Stimulated activated naive CD8-positive, alpha-beta T cell treated with anti-CD3 and anti-CD28 coated beads, Interleukin-15, Interleukin-2, amounts not matched to agents 100 ng/mL and 50 ng/mL, for 24 hours (primary cell): ENCODE results near the gene U2AF1L4.
"Not testable (repeated sequence)": the region's sequence is repeated elsewhere in the genome, so short reads cannot be mapped to it uniquely, and the experiment has no call there.

Experiments used
- H3K27ac Mint-ChIP-seq: one replicate; pipeline ENCODE4 v1.8.0; 2021; ENCODE audit warnings: mild to moderate bottlenecking, mixed read lengths
- H3K27me3 Mint-ChIP-seq: one replicate; pipeline ENCODE4 v1.8.0; 2021; ENCODE audit warnings: mixed read lengths
- H3K36me3 Mint-ChIP-seq: one replicate; pipeline ENCODE4 v1.8.0; 2021; ENCODE audit warnings: low read depth, mixed read lengths
- H3K4me1 Mint-ChIP-seq: one replicate; pipeline ENCODE4 v1.8.0; 2021; ENCODE audit warnings: low read depth, mixed read lengths
- H3K4me3 Mint-ChIP-seq: one replicate; pipeline ENCODE4 v1.8.0; 2021; ENCODE audit warnings: mild to moderate bottlenecking, mixed read lengths
- H3K9me3 Mint-ChIP-seq: one replicate; pipeline ENCODE4 v1.8.0; 2021; ENCODE audit warnings: mixed read lengths

The U2AF1L4 gene

DNA sequence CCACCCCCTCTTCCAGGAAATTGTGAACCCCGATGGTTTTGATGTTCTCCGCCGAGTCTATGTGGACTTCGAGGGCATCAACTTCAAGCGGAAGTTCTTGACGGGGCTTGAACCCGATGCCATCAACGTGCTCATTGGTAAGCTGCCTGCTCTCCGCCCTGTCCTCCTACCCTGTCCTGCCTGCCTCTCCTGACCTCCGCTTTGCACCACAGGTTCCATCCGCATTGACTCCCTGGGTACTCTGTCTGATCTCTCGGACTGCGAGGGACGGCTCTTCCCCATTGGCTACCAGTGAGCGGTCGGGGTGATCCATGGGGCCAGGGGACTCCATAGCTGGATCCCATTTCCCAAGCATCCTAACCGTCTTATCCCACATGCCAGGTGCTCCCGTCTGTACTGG, 14.9 kb downstream of the U2AF1L4 start:
- Mint-ChIP-seq H3K27me3 (no peaks in the 10 kb centered on the region), H3K4me1 (no peaks in the 10 kb centered on the region), H3K27ac (no peak overlapping the region), H3K4me3 (no peak overlapping the region), H3K9me3 (no peaks in the 10 kb centered on the region), H3K36me3 (peaks cover 71% of the 10 kb centered on the region)

DNA sequence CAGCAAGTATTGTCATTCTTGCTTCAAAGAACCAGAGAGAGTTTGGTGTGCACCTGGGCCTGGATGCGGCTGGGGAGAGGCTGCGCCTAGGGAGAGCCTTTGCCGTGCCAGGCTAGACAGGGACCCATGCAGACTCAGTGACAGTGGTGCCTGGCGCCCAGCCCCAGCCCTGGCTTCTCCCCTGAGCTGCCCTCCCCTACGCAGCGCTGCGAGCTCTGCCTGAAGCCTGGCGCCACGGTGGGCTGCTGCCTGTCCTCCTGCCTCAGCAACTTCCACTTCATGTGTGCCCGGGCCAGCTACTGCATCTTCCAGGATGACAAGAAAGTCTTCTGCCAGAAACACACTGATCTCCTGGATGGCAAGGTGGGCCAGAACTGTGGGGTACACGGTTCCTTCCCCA, 15.5 kb downstream of the U2AF1L4 start:
- Mint-ChIP-seq H3K27ac (peak overlapping the region; percentile 70), H3K27me3 (no peaks in the 10 kb centered on the region), H3K36me3 (peaks cover 72% of the 10 kb centered on the region), H3K4me3 (no peak overlapping the region), H3K9me3 (no peaks in the 10 kb centered on the region), H3K4me1 (no peaks in the 10 kb centered on the region)

DNA sequence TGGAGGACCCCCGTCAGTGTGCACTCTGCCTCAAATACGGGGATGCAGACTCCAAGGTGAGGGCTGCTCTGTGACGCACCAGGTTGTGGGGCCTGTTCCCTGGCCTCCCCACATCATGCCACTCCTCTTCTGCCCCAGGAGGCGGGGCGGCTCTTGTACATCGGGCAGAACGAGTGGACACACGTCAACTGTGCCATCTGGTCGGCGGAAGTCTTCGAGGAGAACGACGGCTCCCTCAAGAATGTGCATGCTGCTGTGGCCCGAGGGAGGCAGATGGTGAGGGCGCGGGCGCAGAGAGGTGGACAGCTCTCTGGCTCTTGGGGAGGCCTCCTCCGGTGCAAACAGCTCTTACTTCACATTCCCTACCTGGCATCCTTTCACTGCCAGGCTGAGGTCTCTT, 16.2 kb downstream of the U2AF1L4 start:
- peaks cover 72% of the 10 kb centered on the region for H3K36me3 Mint-ChIP-seq
- no peak overlapping the region for H3K4me3 Mint-ChIP-seq
- no peaks in the 10 kb centered on the region for H3K4me1 Mint-ChIP-seq
- no peaks in the 10 kb centered on the region for H3K27me3 Mint-ChIP-seq
- no peaks in the 10 kb centered on the region for H3K9me3 Mint-ChIP-seq
- no peak overlapping the region for H3K27ac Mint-ChIP-seq

DNA sequence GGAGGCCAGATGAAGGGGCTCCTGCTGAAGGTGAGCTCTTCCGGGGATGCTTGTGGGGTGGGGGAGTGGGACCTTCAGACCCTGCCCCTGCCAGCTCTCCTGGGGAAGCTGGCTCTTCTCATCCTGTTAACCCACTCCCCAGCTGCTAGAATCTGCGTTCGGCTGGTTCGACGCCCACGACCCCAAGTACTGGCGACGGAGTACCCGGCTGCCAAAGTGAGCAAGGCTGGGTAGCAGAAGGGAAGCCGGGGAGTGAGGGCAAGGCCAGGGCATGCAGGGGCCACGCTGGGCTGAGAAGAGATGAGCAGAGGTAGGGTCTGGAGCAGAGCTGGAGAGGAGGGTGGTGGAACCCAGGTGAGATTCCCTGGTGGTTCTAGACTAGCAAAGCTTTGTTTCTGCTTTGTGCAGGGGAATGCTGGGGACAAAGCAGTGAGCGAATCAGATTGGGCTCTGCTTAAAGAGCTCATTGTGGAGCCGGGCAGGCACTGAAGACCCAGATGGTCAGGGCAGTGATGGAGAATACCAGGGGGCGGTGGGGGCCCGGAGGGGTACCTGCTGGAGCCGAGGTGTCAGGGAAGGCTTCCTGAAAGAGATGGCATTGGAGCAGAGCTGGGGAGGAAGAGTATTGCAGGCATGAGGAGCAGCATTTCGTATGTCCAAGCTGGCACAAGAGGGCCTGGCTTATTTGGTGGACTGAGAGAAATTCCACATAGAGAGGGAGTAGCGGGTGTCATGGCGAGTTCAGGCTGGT, 17.1 kb downstream of the U2AF1L4 start:
- H3K27me3 Mint-ChIP-seq = no peaks in the 10 kb centered on the region
- H3K36me3 Mint-ChIP-seq = peaks cover 77% of the 10 kb centered on the region
- no peak overlapping the region for H3K27ac Mint-ChIP-seq
- H3K4me3 Mint-ChIP-seq = no peak overlapping the region
- H3K4me1 Mint-ChIP-seq = peaks cover 4% of the 10 kb centered on the region
- H3K9me3 Mint-ChIP-seq = no peaks in the 10 kb centered on the region

DNA sequence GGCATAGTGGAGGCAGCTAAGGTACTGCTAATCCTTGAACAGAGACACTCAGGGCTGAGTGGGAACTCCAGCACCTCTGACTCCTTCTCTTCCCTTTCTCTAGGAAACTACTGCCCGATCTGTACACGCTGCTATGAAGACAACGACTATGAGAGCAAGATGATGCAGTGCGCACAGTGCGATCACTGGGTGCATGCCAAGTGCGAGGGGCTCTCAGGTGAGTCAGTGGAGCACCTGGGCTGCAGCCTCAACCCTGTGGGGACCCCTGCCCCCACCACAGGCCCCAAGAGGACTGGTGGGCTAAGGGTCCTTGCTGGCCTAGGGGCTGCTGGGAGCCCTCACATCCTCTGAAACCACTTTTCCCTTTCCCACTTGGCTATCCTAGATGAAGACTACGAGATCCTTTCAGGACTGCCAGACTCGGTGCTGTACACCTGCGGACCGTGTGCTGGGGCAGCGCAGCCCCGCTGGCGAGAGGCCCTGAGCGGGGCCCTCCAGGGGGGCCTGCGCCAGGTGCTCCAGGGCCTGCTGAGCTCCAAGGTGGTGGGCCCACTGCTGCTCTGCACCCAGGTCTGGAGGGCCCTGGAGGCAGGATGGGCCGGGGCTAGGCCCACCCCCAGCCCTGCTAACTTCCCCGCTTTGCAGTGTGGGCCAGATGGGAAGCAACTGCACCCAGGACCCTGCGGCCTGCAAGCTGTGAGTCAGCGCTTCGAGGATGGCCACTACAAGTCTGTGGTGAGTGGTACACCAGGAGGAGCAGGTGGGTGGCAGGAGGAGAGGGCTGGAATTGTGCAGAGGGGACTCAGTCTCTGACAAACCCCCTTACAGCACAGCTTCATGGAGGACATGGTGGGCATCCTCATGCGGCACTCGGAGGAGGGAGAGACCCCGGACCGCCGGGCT, 17.9 kb downstream of the U2AF1L4 start:
- Mint-ChIP-seq H3K4me1 (peaks cover 5% of the 10 kb centered on the region), H3K4me3 (no peak overlapping the region), H3K27ac (no peak overlapping the region), H3K27me3 (no peaks in the 10 kb centered on the region), H3K9me3 (no peaks in the 10 kb centered on the region), H3K36me3 (peaks cover 85% of the 10 kb centered on the region)

DNA sequence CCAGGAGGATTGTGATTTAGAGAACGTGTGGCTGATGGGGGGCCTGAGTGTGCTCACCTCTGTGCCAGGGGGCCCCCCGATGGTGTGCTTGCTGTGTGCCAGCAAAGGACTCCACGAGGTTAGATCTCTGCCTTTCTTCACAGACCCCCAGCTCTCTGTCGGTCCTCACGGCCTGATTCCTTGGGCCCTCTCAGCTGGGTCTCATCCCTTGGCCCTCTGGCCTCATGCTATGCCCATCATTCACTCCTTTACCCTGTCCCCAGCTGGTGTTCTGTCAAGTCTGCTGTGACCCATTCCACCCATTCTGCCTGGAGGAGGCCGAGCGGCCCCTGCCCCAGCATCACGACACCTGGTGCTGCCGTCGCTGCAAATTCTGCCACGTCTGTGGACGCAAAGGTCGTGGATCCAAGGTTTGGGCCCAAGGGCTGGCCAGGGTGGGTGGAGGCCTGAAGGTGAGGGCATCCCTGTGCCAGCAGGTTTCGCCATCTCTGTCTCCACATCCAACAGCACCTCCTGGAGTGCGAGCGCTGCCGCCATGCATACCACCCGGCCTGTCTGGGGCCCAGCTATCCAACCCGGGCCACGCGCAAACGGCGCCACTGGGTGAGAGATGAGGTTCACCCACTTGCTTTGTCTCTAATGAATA, 19.9 kb downstream of the U2AF1L4 start:
- Mint-ChIP-seq H3K36me3 (peaks cover 85% of the 10 kb centered on the region), H3K4me3 (no peak overlapping the region), H3K27me3 (no peaks in the 10 kb centered on the region), H3K27ac (no peak overlapping the region), H3K9me3 (no peaks in the 10 kb centered on the region), H3K4me1 (peaks cover 5% of the 10 kb centered on the region)

DNA sequence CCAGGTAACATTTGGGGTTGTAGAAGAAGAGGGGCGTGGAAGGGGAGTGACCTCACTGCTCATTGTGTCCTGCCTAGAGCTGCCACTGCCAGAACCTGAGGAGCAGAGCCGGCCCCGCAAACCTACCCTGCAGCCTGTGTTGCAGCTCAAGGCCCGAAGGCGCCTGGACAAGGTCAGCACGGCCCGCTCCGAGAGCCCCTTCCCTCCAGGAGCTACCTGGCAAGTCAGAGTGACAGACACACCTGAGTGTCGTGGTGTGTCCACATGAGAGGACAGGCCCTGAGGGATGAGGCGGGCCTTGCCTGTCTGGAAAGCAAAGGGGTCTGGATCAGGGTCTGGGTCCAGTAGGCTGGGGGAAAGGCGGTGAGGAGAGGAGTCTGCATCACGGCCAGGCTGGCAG, 20.7 kb downstream of the U2AF1L4 start:
- no peak overlapping the region for H3K4me3 Mint-ChIP-seq
- H3K27me3 Mint-ChIP-seq = no peaks in the 10 kb centered on the region
- H3K9me3 Mint-ChIP-seq = no peaks in the 10 kb centered on the region
- H3K27ac Mint-ChIP-seq = peak overlapping the region; percentile 55
- peaks cover 9% of the 10 kb centered on the region for H3K4me1 Mint-ChIP-seq
- peaks cover 83% of the 10 kb centered on the region for H3K36me3 Mint-ChIP-seq

DNA sequence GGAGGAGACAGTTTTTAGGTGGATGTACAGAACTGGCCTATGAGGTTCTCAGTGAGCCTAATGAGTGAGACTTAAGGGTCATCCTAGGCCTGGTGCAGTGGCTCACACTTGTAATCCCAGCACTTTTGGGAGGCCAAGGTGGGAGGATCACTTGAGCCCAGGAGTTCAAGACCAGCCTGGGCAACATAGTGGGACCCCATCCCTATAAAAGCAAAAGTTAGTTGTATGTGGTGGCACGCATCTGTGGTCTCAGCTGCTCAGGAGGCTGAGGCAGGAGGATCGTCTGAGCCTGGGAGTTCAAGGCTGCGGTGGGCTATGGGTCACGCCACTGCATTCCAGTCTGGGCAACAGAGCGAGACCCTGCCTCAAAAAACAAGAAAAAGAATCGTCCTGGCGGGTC, 21.1 kb downstream of the U2AF1L4 start:
- Mint-ChIP-seq H3K4me1 (peaks cover 14% of the 10 kb centered on the region), H3K36me3 (peaks cover 83% of the 10 kb centered on the region), H3K27ac (peak overlapping the region; percentile 55)
- not testable (repeated sequence) for H3K9me3 Mint-ChIP-seq, H3K27me3 Mint-ChIP-seq, H3K4me3 Mint-ChIP-seq

DNA sequence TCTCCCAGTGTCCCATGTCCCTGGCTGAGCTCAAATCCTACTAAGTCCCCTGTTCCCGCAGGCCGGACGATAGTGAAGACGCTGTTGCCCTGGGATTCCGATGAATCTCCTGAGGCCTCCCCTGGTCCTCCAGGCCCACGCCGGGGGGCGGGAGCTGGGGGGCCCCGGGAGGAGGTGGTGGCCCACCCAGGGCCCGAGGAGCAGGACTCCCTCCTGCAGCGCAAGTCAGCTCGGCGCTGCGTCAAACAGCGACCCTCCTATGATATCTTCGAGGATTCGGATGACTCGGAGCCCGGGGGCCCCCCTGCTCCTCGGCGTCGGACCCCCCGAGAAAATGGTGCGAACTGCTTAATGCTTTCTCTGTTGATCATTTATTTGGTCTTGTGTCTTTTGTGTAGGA, 21.5 kb downstream of the U2AF1L4 start:
- H3K9me3 Mint-ChIP-seq = no peaks in the 10 kb centered on the region
- H3K27me3 Mint-ChIP-seq = no peaks in the 10 kb centered on the region
- H3K36me3 Mint-ChIP-seq = peaks cover 81% of the 10 kb centered on the region
- H3K4me1 Mint-ChIP-seq = peaks cover 18% of the 10 kb centered on the region
- no peak overlapping the region for H3K27ac Mint-ChIP-seq
- no peak overlapping the region for H3K4me3 Mint-ChIP-seq

DNA sequence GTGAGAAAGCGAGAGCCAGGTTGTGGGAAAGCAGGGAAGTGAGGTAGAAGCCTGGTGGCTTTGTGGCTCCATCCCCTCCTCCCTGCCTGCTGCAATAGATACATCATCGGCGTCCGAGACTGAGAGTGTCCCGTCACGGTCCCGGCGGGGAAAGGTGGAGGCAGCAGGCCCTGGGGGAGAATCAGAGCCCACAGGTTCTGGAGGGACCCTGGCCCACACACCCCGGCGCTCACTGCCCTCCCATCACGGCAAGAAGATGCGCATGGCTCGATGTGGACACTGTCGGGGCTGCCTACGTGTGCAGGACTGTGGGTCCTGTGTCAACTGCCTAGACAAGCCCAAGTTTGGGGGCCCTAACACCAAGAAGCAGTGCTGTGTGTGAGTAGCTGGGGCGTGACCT, 22.3 kb downstream of the U2AF1L4 start:
- H3K4me1 Mint-ChIP-seq = peaks cover 21% of the 10 kb centered on the region
- H3K4me3 Mint-ChIP-seq = no peak overlapping the region
- no peaks in the 10 kb centered on the region for H3K27me3 Mint-ChIP-seq
- no peak overlapping the region for H3K27ac Mint-ChIP-seq
- no peaks in the 10 kb centered on the region for H3K9me3 Mint-ChIP-seq
- peaks cover 73% of the 10 kb centered on the region for H3K36me3 Mint-ChIP-seq

DNA sequence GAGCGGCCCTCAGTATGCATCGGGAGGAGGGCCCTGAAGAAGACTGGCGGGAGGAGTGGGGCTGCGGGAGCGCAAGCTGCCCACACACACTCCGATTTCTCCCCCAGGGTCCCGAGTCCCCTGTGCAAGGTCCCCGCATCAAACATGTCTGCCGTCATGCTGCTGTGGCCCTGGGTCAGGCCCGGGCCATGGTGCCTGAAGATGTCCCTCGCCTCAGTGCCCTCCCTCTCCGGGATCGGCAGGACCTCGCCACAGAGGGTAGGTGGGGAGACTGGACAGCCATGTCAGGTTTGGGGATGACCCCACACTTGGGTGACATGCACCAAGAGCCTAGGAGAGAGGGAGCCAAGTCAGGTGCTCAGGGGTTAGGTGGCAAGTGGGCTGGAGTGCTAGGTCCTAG, 22.8 kb downstream of the U2AF1L4 start:
- Mint-ChIP-seq H3K4me3 (no peak overlapping the region), H3K27ac (peak overlapping the region; percentile 16), H3K27me3 (no peaks in the 10 kb centered on the region), H3K9me3 (no peaks in the 10 kb centered on the region), H3K4me1 (peaks cover 21% of the 10 kb centered on the region), H3K36me3 (peaks cover 69% of the 10 kb centered on the region)

DNA sequence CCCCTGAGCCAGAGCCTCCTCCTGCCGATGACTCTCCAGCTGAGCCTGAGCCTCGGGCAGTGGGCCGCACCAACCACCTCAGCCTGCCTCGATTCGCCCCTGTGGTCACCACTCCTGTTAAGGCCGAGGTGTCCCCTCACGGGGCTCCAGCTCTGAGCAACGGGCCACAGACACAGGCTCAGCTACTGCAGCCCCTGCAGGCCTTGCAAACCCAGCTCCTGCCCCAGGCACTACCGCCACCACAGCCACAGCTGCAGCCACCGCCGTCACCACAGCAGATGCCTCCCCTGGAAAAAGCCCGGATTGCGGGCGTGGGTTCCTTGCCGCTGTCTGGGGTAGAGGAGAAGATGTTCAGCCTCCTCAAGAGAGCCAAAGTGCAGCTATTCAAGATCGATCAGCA, 23.8 kb downstream of the U2AF1L4 start:
- Mint-ChIP-seq H3K4me1 (peaks cover 25% of the 10 kb centered on the region), H3K27me3 (no peaks in the 10 kb centered on the region), H3K27ac (peak overlapping the region; percentile 16), H3K36me3 (peaks cover 72% of the 10 kb centered on the region), H3K4me3 (no peak overlapping the region), H3K9me3 (no peaks in the 10 kb centered on the region)

DNA sequence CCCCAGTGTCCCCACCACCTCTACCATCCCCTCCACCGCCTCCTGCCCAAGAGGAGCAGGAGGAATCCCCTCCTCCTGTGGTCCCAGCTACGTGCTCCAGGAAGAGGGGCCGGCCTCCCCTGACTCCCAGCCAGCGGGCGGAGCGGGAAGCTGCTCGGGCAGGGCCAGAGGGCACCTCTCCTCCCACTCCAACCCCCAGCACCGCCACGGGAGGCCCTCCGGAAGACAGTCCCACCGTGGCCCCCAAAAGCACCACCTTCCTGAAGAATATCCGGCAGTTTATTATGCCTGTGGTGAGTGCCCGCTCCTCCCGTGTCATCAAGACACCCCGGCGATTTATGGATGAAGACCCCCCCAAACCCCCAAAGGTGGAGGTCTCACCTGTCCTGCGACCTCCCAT, 24.6 kb downstream of the U2AF1L4 start:
- peaks cover 72% of the 10 kb centered on the region for H3K36me3 Mint-ChIP-seq
- peak overlapping the region; percentile 7 for H3K4me3 Mint-ChIP-seq
- no peaks in the 10 kb centered on the region for H3K9me3 Mint-ChIP-seq
- peaks cover 32% of the 10 kb centered on the region for H3K4me1 Mint-ChIP-seq
- no peaks in the 10 kb centered on the region for H3K27me3 Mint-ChIP-seq
- H3K27ac Mint-ChIP-seq = no peak overlapping the region

DNA sequence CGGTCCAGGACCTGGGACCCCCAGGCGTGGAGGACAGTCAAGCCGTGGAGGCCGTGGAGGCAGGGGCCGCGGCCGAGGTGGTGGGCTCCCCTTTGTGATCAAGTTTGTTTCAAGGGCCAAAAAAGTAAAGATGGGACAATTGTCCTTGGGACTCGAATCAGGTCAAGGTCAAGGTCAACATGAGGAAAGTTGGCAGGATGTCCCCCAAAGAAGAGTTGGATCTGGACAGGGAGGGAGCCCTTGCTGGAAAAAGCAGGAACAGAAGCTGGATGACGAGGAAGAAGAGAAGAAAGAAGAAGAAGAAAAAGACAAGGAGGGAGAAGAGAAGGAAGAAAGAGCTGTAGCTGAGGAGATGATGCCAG, 25.1 kb downstream of the U2AF1L4 start:
- Mint-ChIP-seq H3K4me3 (peak overlapping the region; percentile 28), H3K36me3 (peaks cover 72% of the 10 kb centered on the region), H3K27me3 (no peaks in the 10 kb centered on the region), H3K27ac (peak overlapping the region; percentile 72), H3K4me1 (peaks cover 32% of the 10 kb centered on the region), H3K9me3 (no peaks in the 10 kb centered on the region)
